MG63 (cell line): Measurements from ENCODE around the gene RAB2B. TPM values are rescaled to one million over a fixed set of nuclear protein-coding genes. Genes with fewer than 3 reads are reported as not detected.
"Not testable (repeated sequence)": the region's sequence is repeated elsewhere in the genome, so short reads cannot be mapped to it uniquely, and the experiment has no call there.

Experiments
- DNase-seq: peaks from one replicate; pipeline ENCODE4 v3.0.0-alpha.2; 2020
- H3K27me3 ChIP-seq: fragments of 250-450 bp; sonication (Bioruptor Pico); 2 replicates; pipeline ENCODE4 v1.5.1; 2020; ENCODE audit warnings: mild to moderate bottlenecking, moderate library complexity
- H3K36me3 ChIP-seq: fragments of 250-450 bp; sonication (Bioruptor Pico); 2 replicates; pipeline ENCODE4 v1.5.1; 2020; ENCODE audit warnings: mild to moderate bottlenecking, moderate library complexity
- H3K4me3 ChIP-seq: fragments of 250-450 bp; sonication (Bioruptor Pico); 2 replicates; pipeline ENCODE4 v1.5.1; 2020; ENCODE audit warnings: mild to moderate bottlenecking, moderate library complexity
- H3K9me3 ChIP-seq: fragments of 250-450 bp; sonication (Bioruptor Pico); 2 replicates; pipeline ENCODE4 v1.5.1; 2020; ENCODE audit warnings: mild to moderate bottlenecking, moderate library complexity
- total RNA-seq: library from RNA; depleted of rRNA; stranded (reverse); fragments of >200 nt; shearing (Covaris generic); gene quantifications from 2 replicates; pipeline ENCODE4 v1.2.3, GENCODE V29; 2014; ENCODE audit warnings: low replicate concordance

RAB2B gene
- total RNA-seq, 1 experiment from 2014 or later, result 6.5 TPM

- Histone ChIP-seq H3K27me3 (no peaks in the 10 kb centered on the region), H3K4me3 (no peak overlapping the region), H3K36me3 (peaks cover 50% of the 10 kb centered on the region), H3K9me3 (no peaks in the 10 kb centered on the region)
- DNase-seq, result no peak
Measured at GRCh38 chr14:21498540-21499526, 22.1 kb upstream of the RAB2B start.

GRCh38 chr14:21496453-21496852 is 19.7 kb upstream of the RAB2B start:
- Histone ChIP-seq H3K9me3 (no peaks in the 10 kb centered on the region), H3K27me3 (no peaks in the 10 kb centered on the region), H3K36me3 (peaks cover 44% of the 10 kb centered on the region), H3K4me3 (no peak overlapping the region)
- no peak for DNase-seq

- H3K36me3 ChIP-seq, result peaks cover 38% of the 10 kb centered on the region
- H3K4me3 ChIP-seq, result no peak overlapping the region
- H3K27me3 ChIP-seq, result no peaks in the 10 kb centered on the region
- no peaks in the 10 kb centered on the region for H3K9me3 ChIP-seq
- DNase-seq, result no peak
Measured at GRCh38 chr14:21494902-21495762, 18.4 kb upstream of the RAB2B start.

DNA sequence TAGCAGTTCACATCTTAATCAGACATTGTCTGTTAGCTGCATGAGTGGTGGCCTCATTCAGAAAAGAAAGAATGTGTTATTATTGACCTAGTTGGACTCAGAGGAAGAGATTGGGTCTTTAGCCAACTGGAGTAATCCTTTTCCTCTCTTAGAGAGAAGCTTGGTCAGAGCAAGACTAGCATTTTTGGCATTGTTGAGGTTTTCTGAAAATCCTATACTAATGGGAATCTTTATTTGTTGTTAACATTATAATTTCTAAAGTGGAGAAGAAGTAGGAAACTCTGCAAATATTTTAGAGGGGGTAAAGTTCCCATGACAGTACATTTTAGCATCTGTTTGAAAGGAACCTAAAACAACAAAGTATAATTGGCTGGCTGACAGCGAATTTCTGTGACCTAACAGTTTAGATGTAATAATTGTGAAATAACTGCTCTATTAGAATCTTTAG is 9.9 kb upstream of the RAB2B start:
- peaks cover 8% of the 10 kb centered on the region for H3K36me3 ChIP-seq
- H3K4me3 ChIP-seq, result no peak overlapping the region
- no peak for DNase-seq

GRCh38 chr14:21476523-21476924 is 235 bp downstream of the RAB2B start:
- no peak for DNase-seq
- H3K36me3 ChIP-seq, result 0 out of 2 replicates have a peak, but pooled peaks cover 5% of the 10 kb centered on the region
- peak overlapping the region; percentile 91 for H3K4me3 ChIP-seq
- H3K9me3 ChIP-seq, result no peaks in the 10 kb centered on the region
- no peaks in the 10 kb centered on the region for H3K27me3 ChIP-seq

More for the DNA sequence above, 9.9 kb upstream of the RAB2B start:
- no peaks in the 10 kb centered on the region for H3K9me3 ChIP-seq
- H3K27me3 ChIP-seq, result no peaks in the 10 kb centered on the region

- no peak for DNase-seq
Measured at GRCh38 chr14:21475767-21476522, 814 bp downstream of the RAB2B start.

DNA sequence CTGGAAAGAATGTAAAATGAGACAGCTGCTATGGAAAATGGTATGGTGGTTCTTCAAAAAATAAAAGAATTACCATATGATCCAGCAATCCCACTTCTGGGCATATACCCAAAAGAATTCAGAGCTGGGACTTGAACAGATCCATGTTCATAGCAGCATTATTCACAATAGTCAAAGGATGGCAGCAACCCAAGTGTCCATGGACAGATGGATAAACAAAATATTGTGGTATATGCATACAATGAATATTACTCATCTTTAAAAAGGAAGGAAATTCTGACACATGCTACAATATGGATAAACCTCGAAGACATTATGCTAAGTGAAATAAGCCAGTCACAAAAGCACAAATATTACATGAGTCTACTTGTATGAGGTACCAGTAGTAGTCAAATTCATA is 9.1 kb downstream of the RAB2B start:
- no peak overlapping the region for H3K4me3 ChIP-seq
- peak; percentile 70 for DNase-seq
- no peaks in the 10 kb centered on the region for H3K9me3 ChIP-seq
- H3K36me3 ChIP-seq, result peaks cover 6% of the 10 kb centered on the region
- no peaks in the 10 kb centered on the region for H3K27me3 ChIP-seq

More at GRCh38 chr14:21475767-21476522, 814 bp downstream of the RAB2B start:
- Histone ChIP-seq H3K36me3 (0 out of 2 replicates have a peak, but pooled peaks cover 5% of the 10 kb centered on the region), H3K27me3 (no peaks in the 10 kb centered on the region), H3K4me3 (peak overlapping the region; percentile 91), H3K9me3 (no peaks in the 10 kb centered on the region)

DNA sequence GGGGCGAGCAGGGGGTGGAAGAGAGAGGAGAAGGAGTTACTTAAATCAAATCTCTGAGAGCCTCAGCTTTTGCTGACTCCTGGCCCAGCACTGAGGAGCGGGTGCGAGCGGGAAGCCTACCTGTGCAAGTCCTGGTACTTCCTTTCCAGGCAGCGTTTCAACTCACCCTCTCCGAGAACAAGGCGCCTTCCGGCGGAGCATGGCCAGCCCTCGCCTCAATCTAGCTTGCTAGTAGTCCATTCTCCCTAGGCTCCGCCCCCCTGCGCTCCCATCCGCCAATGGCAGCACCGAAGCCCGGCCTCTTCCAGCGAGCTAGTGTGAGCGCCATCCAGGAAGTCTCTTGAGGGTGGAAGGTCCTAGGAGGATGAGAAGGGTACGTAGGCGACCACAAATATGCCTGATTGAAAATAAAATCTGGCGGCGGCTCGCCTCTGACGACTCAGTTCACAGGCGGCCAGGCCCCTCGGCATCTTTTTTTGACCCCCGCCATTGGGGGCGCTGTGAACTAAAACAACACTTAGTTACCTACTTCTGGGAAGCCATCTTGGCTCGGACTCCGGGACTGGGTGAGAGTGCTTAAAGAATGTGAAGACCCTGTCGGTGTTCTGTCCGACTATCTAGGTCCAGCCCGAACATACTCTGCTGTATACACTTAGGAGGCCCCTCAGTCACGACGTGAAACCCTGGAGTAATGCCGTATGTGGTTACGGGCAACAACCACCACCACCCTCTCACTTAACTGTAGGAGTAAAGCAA is 20.7 kb downstream of the RAB2B start, which contains the start of gene CHD8:
CHD8 (minus strand) TSS at position 212 of the 756 bp plus-strand sequence. CDS start 24,480 bp downstream, outside the sequence.
- H3K4me3 ChIP-seq, result peak within 1 kb of the TSS; percentile 94
- H3K36me3 ChIP-seq, result no peaks in the 10 kb centered on the region; the same call in none of the 2 replicates
- no peaks in the 10 kb centered on the region for H3K9me3 ChIP-seq
- DNase-seq, result peak; percentile 98
- no peaks in the 10 kb centered on the region for H3K27me3 ChIP-seq

- Histone ChIP-seq H3K9me3 (no peaks in the 10 kb centered on the region), H3K36me3 (no peaks in the 10 kb centered on the region), H3K4me3 (peak overlapping the region; percentile 94), H3K27me3 (no peaks in the 10 kb centered on the region)
- no peak for DNase-seq
Measured at GRCh38 chr14:21455592-21455911, 21.2 kb downstream of the RAB2B start.

DNA sequence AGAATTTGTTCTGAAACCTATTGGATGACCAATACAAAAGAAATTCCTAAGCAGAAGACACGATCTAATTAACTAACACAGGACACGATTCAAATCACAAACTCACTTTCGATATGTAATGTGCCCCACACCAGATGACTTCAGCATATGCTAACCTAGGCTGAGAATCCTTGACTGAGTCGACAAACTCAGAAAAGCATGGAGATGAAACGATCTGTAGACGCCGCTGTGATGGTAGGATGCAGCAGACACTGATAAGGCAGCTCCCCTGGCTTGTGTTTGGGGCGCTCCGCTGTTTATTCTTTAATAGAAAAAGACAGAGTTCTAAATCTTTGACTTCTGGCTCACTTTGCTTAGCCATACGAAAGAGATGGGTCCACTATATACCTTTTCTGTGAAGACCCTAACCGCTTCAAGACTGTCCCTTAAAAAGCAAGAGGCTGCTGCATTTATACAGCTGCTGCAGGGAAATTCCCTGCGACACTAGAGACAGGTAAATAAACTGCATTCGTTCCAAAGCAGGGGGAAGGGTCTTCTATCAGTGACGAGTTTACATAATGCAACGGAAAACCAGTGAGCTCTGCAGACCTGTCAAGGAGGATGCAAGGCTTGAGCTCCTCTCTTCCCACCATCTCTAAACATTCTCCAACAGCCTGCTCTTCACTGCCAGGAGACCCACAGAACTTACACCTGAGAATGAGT is 21.8 kb downstream of the RAB2B start:
- H3K4me3 ChIP-seq, result peak overlapping the region; percentile 94
- H3K27me3 ChIP-seq, result no peaks in the 10 kb centered on the region
- no peak for DNase-seq
- no peaks in the 10 kb centered on the region for H3K9me3 ChIP-seq
- no peaks in the 10 kb centered on the region for H3K36me3 ChIP-seq

- Histone ChIP-seq H3K36me3 (no peaks in the 10 kb centered on the region; the same call in 1 of the 2 replicates), H3K27me3 (no peaks in the 10 kb centered on the region), H3K4me3 (no peak overlapping the region), H3K9me3 (no peaks in the 10 kb centered on the region)
- no peak for DNase-seq
Measured at GRCh38 chr14:21449899-21450216, 26.9 kb downstream of the RAB2B start.

- DNase-seq, H3K36me3 ChIP-seq, H3K9me3 ChIP-seq, H3K4me3 ChIP-seq, H3K27me3 ChIP-seq: not testable (repeated sequence)
Measured at GRCh38 chr14:21442657-21443056, 34.1 kb downstream of the RAB2B start.

DNA sequence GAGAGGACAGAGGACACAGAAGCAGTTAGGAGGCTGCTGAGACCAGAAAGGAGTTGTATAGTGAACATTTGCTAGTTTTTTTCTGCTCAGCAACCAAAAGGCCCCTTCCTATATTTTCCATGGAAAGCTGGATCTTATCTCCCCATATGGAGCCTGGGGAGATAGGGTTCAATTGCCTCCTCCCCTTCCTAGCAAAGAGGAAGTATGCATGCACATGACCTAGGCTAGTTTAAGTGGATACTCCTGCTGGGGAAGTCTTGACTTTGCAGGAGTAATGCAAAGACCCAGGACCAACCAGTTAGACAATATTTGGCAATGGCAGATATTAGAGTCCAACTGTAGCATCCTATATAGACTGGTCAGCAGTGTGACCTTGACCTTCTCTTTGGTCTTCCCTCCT is 35.9 kb downstream of the RAB2B start:
- H3K4me3 ChIP-seq, result no peak overlapping the region
- no peak for DNase-seq
- H3K27me3 ChIP-seq, result no peaks in the 10 kb centered on the region
- no peaks in the 10 kb centered on the region; the same call in 1 of the 2 replicates for H3K36me3 ChIP-seq
- H3K9me3 ChIP-seq, result no peaks in the 10 kb centered on the region

DNA sequence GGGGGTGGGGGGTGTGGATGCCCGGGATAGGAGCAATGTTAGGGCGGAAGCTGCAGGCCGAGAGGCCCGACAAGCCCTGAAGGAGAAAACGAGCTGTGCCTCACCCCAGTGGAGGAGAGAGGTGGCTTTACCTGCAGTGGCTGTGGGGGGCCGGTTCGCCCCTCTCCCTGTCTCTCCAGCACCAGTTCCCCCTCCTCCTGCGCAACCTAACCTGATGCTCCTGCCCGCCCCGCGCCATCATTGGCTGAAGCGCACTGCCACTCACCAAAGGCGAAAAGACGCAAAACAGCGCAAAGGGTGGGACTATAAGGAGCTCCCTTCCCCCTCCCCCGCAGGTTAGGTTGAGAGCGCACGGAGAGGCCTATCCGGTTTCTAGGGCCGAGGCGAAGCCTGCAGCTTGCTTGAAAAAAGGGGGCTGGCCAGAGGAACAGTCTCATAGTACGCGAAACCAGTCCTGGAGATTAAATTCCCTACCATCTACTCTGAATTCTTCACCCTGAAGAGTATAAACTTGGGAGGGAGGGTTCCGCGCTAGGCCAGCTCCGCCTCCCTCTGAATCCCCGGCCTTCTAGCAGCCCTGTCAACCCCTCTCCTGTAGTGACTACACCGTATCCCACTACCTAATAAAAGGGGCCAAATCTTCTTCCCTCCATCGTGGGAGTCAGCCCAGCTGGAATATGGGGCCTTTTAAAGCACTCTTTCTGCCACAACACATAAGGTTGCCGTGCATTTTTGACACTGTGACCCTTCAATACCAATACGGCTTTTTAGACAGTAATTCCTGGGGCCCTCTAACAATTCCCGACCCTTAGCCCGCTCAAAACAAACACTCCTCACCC is 39.5 kb downstream of the RAB2B start:
- no peaks in the 10 kb centered on the region for H3K9me3 ChIP-seq
- peak overlapping the region; percentile 73 for H3K4me3 ChIP-seq
- peaks cover 4% of the 10 kb centered on the region for H3K36me3 ChIP-seq
- H3K27me3 ChIP-seq, result no peaks in the 10 kb centered on the region
- peak; percentile 96 for DNase-seq
